ENCODE results near the gene KANSL1L.

DNA sequence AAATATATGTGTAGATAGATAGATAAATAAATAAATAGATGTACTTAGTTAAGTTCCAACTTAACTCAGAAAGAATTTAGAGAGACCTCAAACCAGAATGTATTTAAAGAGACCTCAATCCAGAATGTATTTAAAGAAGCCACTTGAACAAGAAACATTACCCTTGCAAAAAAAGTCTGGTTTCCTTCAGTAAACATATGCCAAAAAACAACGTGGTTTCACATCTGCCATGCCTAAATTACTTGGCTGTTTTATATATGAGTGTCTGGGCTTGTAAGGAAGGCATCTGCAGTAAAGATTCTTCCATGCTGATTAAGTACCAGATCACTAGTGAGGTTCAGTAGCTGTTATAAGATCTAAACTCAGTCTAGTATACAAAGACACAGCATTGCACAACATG, 197.9 kb downstream of the KANSL1L start:
- no peak for TF ChIP-seq CTCF (IDR thresholded peaks at IDR 0.05)
- no peak for TF ChIP-seq POLR2A (IDR thresholded peaks at IDR 0.05)
